Smooth muscle cell (in vitro differentiated cells): ENCODE measurements around the gene PRR23E. TPM values are rescaled to one million over a fixed set of nuclear protein-coding genes. Genes with fewer than 3 reads are reported as not detected.

Experiments
- DNase-seq: peaks from one replicate; lab custom pipeline; 2025; ENCODE audit not compliant: unreplicated experiment; lab: John Stamatoyannopoulos, UW
- H2AFZ ChIP-seq: fragments of 200-600 bp; sonication (generic); 2 replicates; pipeline ENCODE4 v1.6.0; 2016; ENCODE audit warnings: antibody characterized with exemption, low read depth, mild to moderate bottlenecking
- H3F3A ChIP-seq: fragments of 200-600 bp; sonication (generic); 2 replicates; pipeline ENCODE4 v1.6.0; 2017; ENCODE audit warnings: antibody characterized with exemption, low read depth
- H3K27ac ChIP-seq: fragments of 200-600 bp; sonication (generic); 2 replicates; pipeline ENCODE4 v1.5.1; 2016; ENCODE audit warnings: low read depth, mild to moderate bottlenecking
- H3K27me3 ChIP-seq: fragments of 200-600 bp; sonication (generic); 2 replicates; pipeline ENCODE4 v1.6.1; 2016; ENCODE audit warnings: low read depth, mild to moderate bottlenecking
- H3K36me3 ChIP-seq: fragments of 200-600 bp; sonication (generic); 2 replicates; pipeline ENCODE4 v1.5.1; 2016; ENCODE audit warnings: low read depth
- H3K4me1 ChIP-seq: fragments of 200-600 bp; sonication (generic); 2 replicates; pipeline ENCODE4 v1.5.1; 2016; ENCODE audit warnings: low read depth
- H3K4me2 ChIP-seq: fragments of 200-600 bp; sonication (generic); 2 replicates; pipeline ENCODE4 v1.6.0; 2016; ENCODE audit warnings: mild to moderate bottlenecking
- H3K4me3 ChIP-seq: fragments of 200-600 bp; sonication (generic); 2 replicates; pipeline ENCODE4 v1.5.1; 2016; ENCODE audit warnings: mild to moderate bottlenecking
- H3K79me2 ChIP-seq: fragments of 200-600 bp; sonication (generic); 2 replicates; pipeline ENCODE4 v1.6.0; 2016; ENCODE audit warnings: low read depth, mild to moderate bottlenecking
- H3K9ac ChIP-seq: fragments of 200-600 bp; sonication (generic); 2 replicates; pipeline ENCODE4 v1.6.0; 2016; ENCODE audit warnings: low read depth
- H3K9me3 ChIP-seq: fragments of 200-600 bp; sonication (generic); replicated peaks from 2 replicates; pipeline ENCODE4 v1.5.1; 2016; ENCODE audit warnings: low read depth
- H4K20me1 ChIP-seq: fragments of 200-600 bp; sonication (generic); 2 replicates; pipeline ENCODE4 v1.6.0; 2016; ENCODE audit warnings: low read depth
- WGBS: methylation state at CpG from one replicate; pipeline ENCODE4 v1.1.7; 2016; ENCODE audit warnings: low lambda C conversion rate; 5-methylcytosine and 5-hydroxymethylcytosine counted together
- polyA plus RNA-seq: library from polyadenylated mRNA; unstranded; fragments of >200 nt; fragmentation: Nextera tagmentation; extraction: Ambion mirVana; gene quantifications from 2 replicates; pipeline ENCODE4 v1.2.1, GENCODE V29; 2016
- total RNA-seq: library from RNA; depleted of rRNA; stranded (reverse); fragments of >200 nt; gene quantifications from 2 replicates; pipeline ENCODE4 v1.2.3, GENCODE V29; 2014
- TF ChIP-seq, protein P1 (sequence below): fragments of 200-600 bp; sonication (generic); IDR thresholded peaks from 2 replicates; pipeline ENCODE4 v1.5.1; 2017; ENCODE audit warnings: borderline replicate concordance, mild to moderate bottlenecking, antibody characterized with exemption; ENCODE audit not compliant: insufficient read depth, poor library complexity, severe bottlenecking

PRR23E gene
- total and polyA plus RNA-seq, 2 experiments from 2014 or later, result not detected

DNA sequence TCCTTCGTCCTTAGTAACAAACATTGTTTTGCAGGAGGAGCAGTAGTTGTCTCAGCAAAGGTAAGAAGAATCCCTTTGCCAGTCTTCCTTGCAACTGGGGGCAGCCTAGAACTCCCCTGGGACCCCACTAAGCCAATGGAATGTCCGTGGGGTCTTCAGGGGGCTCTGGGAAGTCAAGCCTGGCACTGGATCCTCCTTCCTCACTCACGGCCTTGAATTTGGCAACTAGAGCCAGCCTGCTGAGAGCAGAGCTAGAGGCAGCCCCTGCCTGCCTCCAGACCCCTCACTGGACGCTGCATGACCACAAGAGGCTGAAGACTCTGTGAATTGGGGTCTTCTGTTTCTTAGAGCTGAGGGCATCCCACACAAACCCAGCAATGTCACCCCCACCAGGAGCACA is 18.6 kb upstream of the PRR23E start:
- H4K20me1 ChIP-seq, result no peaks in the 10 kb centered on the region
- WGBS, result 86% methylated on average over 4 of the region's 4 CpGs
- H3K27ac ChIP-seq, result no peak overlapping the region
- TF ChIP-seq, protein P1, sequence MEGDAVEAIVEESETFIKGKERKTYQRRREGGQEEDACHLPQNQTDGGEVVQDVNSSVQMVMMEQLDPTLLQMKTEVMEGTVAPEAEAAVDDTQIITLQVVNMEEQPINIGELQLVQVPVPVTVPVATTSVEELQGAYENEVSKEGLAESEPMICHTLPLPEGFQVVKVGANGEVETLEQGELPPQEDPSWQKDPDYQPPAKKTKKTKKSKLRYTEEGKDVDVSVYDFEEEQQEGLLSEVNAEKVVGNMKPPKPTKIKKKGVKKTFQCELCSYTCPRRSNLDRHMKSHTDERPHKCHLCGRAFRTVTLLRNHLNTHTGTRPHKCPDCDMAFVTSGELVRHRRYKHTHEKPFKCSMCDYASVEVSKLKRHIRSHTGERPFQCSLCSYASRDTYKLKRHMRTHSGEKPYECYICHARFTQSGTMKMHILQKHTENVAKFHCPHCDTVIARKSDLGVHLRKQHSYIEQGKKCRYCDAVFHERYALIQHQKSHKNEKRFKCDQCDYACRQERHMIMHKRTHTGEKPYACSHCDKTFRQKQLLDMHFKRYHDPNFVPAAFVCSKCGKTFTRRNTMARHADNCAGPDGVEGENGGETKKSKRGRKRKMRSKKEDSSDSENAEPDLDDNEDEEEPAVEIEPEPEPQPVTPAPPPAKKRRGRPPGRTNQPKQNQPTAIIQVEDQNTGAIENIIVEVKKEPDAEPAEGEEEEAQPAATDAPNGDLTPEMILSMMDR, result no peak
- no peak overlapping the region for H2AFZ ChIP-seq
- no peaks in the 10 kb centered on the region for H3K27me3 ChIP-seq
- no peak overlapping the region for H3K4me2 ChIP-seq
- H3K9ac ChIP-seq, result no peak overlapping the region
- peaks cover 7% of the 10 kb centered on the region for H3K4me1 ChIP-seq
- DNase-seq, result no peak
- peaks cover 4% of the 10 kb centered on the region for H3F3A ChIP-seq
- no peaks in the 10 kb centered on the region for H3K9me3 ChIP-seq
- no peak overlapping the region for H3K4me3 ChIP-seq
- no peaks in the 10 kb centered on the region for H3K79me2 ChIP-seq
- H3K36me3 ChIP-seq, result no peaks in the 10 kb centered on the region

DNA sequence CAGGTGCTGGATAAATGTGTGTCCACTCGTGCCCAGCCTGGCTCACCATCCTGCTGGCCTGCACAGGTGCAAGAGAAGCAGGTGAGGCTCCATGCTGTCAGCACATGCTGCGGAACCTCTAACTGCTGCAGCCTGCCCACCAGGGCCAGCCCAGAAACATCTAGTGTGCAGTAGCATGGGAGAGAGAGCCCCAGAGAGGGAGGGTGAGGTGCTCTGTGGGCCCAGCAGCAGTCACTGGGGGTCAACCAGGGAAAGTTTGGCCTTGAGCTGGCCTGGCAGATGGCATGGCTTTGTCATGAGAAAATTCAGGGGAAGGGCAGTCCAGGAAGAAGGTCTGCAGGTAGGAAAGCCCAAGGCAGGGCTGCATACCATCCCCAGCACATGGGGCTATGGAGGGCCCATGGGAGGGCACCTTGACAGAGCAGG is 18.2 kb upstream of the PRR23E start:
- H3F3A ChIP-seq, result peaks cover 4% of the 10 kb centered on the region
- H3K9ac ChIP-seq, result no peak overlapping the region
- no peaks in the 10 kb centered on the region for H3K27me3 ChIP-seq
- H3K27ac ChIP-seq, result no peak overlapping the region
- no peak overlapping the region for H3K4me3 ChIP-seq
- DNase-seq, result no peak
- no peak overlapping the region for H2AFZ ChIP-seq
- no peaks in the 10 kb centered on the region for H3K36me3 ChIP-seq
- TF ChIP-seq, protein P1, result no peak
- no peaks in the 10 kb centered on the region for H4K20me1 ChIP-seq
- H3K4me2 ChIP-seq, result no peak overlapping the region
- no peaks in the 10 kb centered on the region for H3K9me3 ChIP-seq
- H3K79me2 ChIP-seq, result no peaks in the 10 kb centered on the region
- peaks cover 7% of the 10 kb centered on the region for H3K4me1 ChIP-seq
- 94% methylated on average over 2 of the region's 2 CpGs for WGBS

DNA sequence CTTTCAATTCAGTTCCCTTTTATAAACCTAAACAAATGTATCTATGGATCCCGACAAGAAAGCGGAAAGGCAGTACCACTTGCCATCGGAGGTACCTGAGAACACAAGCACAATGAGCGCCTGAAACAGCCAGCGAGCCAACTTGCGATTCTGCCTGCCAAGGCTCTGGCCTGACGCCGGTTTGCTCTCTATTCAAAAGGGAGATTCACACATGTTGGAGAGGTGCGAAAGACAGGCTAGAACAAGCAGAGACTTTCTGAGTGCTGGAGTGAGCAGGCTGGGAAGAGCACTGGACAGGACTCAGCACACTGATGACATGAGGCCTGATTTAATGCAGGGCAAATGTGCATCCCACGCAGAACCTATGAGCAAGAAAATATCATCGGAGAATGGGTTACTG is 17.7 kb upstream of the PRR23E start:
- no peaks in the 10 kb centered on the region for H4K20me1 ChIP-seq
- 88% methylated on average over 11 of the region's 11 CpGs for WGBS

DNA sequence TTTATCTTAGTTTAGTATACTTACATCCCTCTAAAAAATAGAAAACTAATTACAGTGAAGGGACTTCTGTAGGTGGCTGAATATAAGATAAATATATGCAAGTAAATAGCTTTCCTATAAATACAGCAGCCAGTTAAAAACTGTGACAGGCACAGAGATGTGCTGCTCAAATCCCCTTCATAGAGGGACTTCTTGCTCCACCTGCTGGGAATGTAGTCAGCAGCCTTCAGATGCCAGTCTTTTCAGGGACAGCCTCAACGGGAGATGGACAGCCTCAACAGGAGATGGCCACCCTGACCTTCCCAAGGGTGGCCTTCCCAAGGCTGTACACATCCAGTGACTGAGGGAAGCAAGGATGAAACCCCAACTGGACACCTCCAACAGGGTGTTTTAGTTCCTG is 15.7 kb upstream of the PRR23E start:
- Histone ChIP-seq H3K27ac (no peak overlapping the region), H3K9ac (no peak overlapping the region), H4K20me1 (no peaks in the 10 kb centered on the region), H3K4me2 (no peak overlapping the region), H3F3A (peaks cover 4% of the 10 kb centered on the region), H3K36me3 (no peaks in the 10 kb centered on the region), H3K79me2 (no peaks in the 10 kb centered on the region), H3K9me3 (no peaks in the 10 kb centered on the region), H3K27me3 (no peaks in the 10 kb centered on the region), H2AFZ (no peak overlapping the region), H3K4me3 (no peak overlapping the region), H3K4me1 (peaks cover 7% of the 10 kb centered on the region)
- WGBS, result 89% methylated on average over 1 of the region's 1 CpG
- DNase-seq, result no peak
- TF ChIP-seq, protein P1, result no peak

More for the DNA sequence above, 17.7 kb upstream of the PRR23E start:
- TF ChIP-seq, protein P1, result no peak
- Histone ChIP-seq H3K27me3 (no peaks in the 10 kb centered on the region), H3K4me3 (no peak overlapping the region), H3K79me2 (no peaks in the 10 kb centered on the region), H3K9me3 (no peaks in the 10 kb centered on the region), H3F3A (peaks cover 4% of the 10 kb centered on the region), H3K4me1 (peaks cover 7% of the 10 kb centered on the region), H3K9ac (no peak overlapping the region), H2AFZ (no peak overlapping the region), H3K27ac (no peak overlapping the region), H3K36me3 (no peaks in the 10 kb centered on the region), H3K4me2 (no peak overlapping the region)
- DNase-seq, result no peak
